Liver (tissue), 9 donors: ENCODE data around the gene WNT1. TPM values are rescaled to one million over a fixed set of nuclear protein-coding genes. Genes with fewer than 3 reads are reported as not detected.

ENCODE experiments used
- DNase-seq: peaks from one replicate; pipeline ENCODE4 v3.0.0-alpha.2; 2017; ENCODE audit warnings: low spot score
- H3K27ac ChIP-seq, 2 donors: one replicate each; pipeline ENCODE4 v1.7.0; 2013; ENCODE audit warnings: inconsistent platforms in 2 of 2, low read length in 2 of 2, control low read depth in 1 of 2, low read depth in 1 of 2, mild to moderate bottlenecking in 1 of 2
- H3K27me3 ChIP-seq, 4 donors: one replicate each; pipeline versions ENCODE4 v1.6.1 to v1.7.0; 2013; ENCODE audit warnings: low read length in 3 of 4, inconsistent platforms in 1 of 4, mild to moderate bottlenecking in 1 of 4, moderate library complexity in 1 of 4; ENCODE audit not compliant: control insufficient read depth in 4 of 4, insufficient read depth in 4 of 4
- H3K36me3 ChIP-seq, 4 donors: one replicate each; pipeline versions ENCODE4 v1.6.1 to v1.7.0; 2013; ENCODE audit warnings: low read length in 3 of 4, mild to moderate bottlenecking in 3 of 4, low read depth in 1 of 4, moderate library complexity in 1 of 4; ENCODE audit not compliant: control insufficient read depth in 4 of 4, insufficient read depth in 3 of 4
- H3K4me1 ChIP-seq, 4 donors: one replicate each; pipeline versions ENCODE4 v1.6.1 to v1.7.0; 2013; ENCODE audit warnings: low read length in 3 of 4, mild to moderate bottlenecking in 3 of 4, moderate library complexity in 1 of 4; ENCODE audit not compliant: control insufficient read depth in 4 of 4, insufficient read depth in 4 of 4
- H3K4me3 ChIP-seq, 3 donors: one replicate each; pipeline versions ENCODE4 v1.6.1 to v1.7.0; 2013; ENCODE audit warnings: low read length in 3 of 3, control low read depth in 1 of 3, low read depth in 1 of 3, mild to moderate bottlenecking in 1 of 3
- H3K9ac ChIP-seq, 2 donors: one replicate each; pipeline ENCODE4 v1.7.0; 2013; ENCODE audit warnings: low read length in 2 of 2, mild to moderate bottlenecking in 2 of 2, moderate library complexity in 2 of 2, control low read depth in 1 of 2, low read depth in 1 of 2
- H3K9me3 ChIP-seq, 4 donors: one replicate each; pipeline versions ENCODE4 v1.6.1 to v1.7.0; 2013; ENCODE audit warnings: low read length in 3 of 4; ENCODE audit not compliant: control insufficient read depth in 4 of 4
- ATF3 ChIP-seq: IDR thresholded peaks from 2 replicates; pipeline ENCODE4 v1.6.1; 2016; ENCODE audit warnings: antibody characterized with exemption
- CTCF ChIP-seq: fragments of 150-350 bp; IDR thresholded peaks from 2 replicates; pipeline ENCODE4 v1.5.1; 2017; ENCODE audit warnings: improper control_type of control experiment, low read depth, low read length; ENCODE audit not compliant: missing input control
- EGR1 ChIP-seq, 2 donors: IDR thresholded peaks; 2 replicates each; pipeline ENCODE4 v1.6.1; 2016 to 2018; ENCODE audit warnings: antibody characterized with exemption in 2 of 2, low read depth in 2 of 2
- FOXA1 ChIP-seq: IDR thresholded peaks from 2 replicates; pipeline ENCODE4 v1.6.1; 2016; ENCODE audit warnings: antibody characterized with exemption
- FOXA2 ChIP-seq: IDR thresholded peaks from 2 replicates; pipeline ENCODE4 v1.6.1; 2016; ENCODE audit warnings: antibody characterized with exemption
- GABPA ChIP-seq, 2 donors: IDR thresholded peaks in 1 of 2; conservative IDR thresholded peaks in 1 of 2; 2 replicates each; pipeline ENCODE4 v1.6.1; 2016; ENCODE audit warnings: antibody characterized with exemption in 2 of 2, mild to moderate bottlenecking in 1 of 2, moderate library complexity in 1 of 2
- HNF4A ChIP-seq, 2 donors: conservative IDR thresholded peaks; 2 replicates each; pipeline ENCODE4 v1.6.1; 2016; ENCODE audit warnings: antibody characterized with exemption in 2 of 2, mild to moderate bottlenecking in 2 of 2
- HNF4G ChIP-seq: IDR thresholded peaks from 2 replicates; pipeline ENCODE4 v1.6.1; 2016; ENCODE audit warnings: antibody characterized with exemption
- MAX ChIP-seq: IDR thresholded peaks from 2 replicates; pipeline ENCODE4 v1.6.1; 2016; ENCODE audit warnings: antibody characterized with exemption
- NR2F2 ChIP-seq: IDR thresholded peaks from 2 replicates; pipeline ENCODE4 v1.6.1; 2016; ENCODE audit warnings: antibody characterized with exemption
- RAD21 ChIP-seq, 2 donors: IDR thresholded peaks; 2 replicates each; pipeline ENCODE4 v1.6.1; 2016; ENCODE audit warnings: antibody characterized with exemption in 2 of 2, mild to moderate bottlenecking in 2 of 2
- REST ChIP-seq: IDR thresholded peaks from 2 replicates; pipeline ENCODE4 v1.6.1; 2016; ENCODE audit warnings: antibody characterized with exemption, mild to moderate bottlenecking
- RXRA ChIP-seq, 2 donors: IDR thresholded peaks; 2 replicates each; pipeline ENCODE4 v1.6.1; 2017 to 2018; ENCODE audit warnings: antibody characterized with exemption in 2 of 2, mild to moderate bottlenecking in 1 of 2
- SP1 ChIP-seq: IDR thresholded peaks from 2 replicates; pipeline ENCODE4 v1.6.1; 2018; ENCODE audit warnings: antibody characterized with exemption, mild to moderate bottlenecking
- TAF1 ChIP-seq: conservative IDR thresholded peaks from 2 replicates; pipeline ENCODE4 v1.6.1; 2016; ENCODE audit warnings: antibody characterized with exemption, mild to moderate bottlenecking
- YY1 ChIP-seq: IDR thresholded peaks from 2 replicates; pipeline ENCODE4 v1.6.1; 2016; ENCODE audit warnings: antibody characterized with exemption, mild to moderate bottlenecking
- ZBTB33 ChIP-seq: IDR thresholded peaks from 2 replicates; pipeline ENCODE4 v1.6.1; 2016; ENCODE audit warnings: antibody characterized with exemption
- WGBS: extraction: QIAGEN DNeasy Blood & Tissue Kit; methylation state at CpG from one replicate; pipeline ENCODE4 v1.1.7; 2013; 5-methylcytosine and 5-hydroxymethylcytosine counted together
- polyA plus RNA-seq, 2 donors: library from polyadenylated mRNA; stranded (reverse) in 1 of 2; unstranded in 1 of 2; fragments of 200-250 nt in 1 of 2; fragments of >200 nt in 1 of 2; fragmentation: Nextera tagmentation in 1 of 2; extraction: Ambion mirVana in 1 of 2; gene quantifications; one replicate each; pipeline versions ENCODE4 v1.2.1 to v1.2.3, GENCODE V29; 2013 to 2015
- total RNA-seq, 2 donors: library from RNA; depleted of rRNA; stranded (reverse); fragments of >200 nt; gene quantifications; one replicate each; pipeline ENCODE4 v1.2.3, GENCODE V29; 2014
- donor health status: healthy.
- donor health status: healthy.
- donor health status: healthy.
- donor health status: healthy.
- donor health status: healthy.

WNT1 gene
- total and polyA plus RNA-seq, 4 donors = not detected

GRCh38 chr12:48947727-48948126 lies 30.4 kb upstream of the WNT1 start:
- Histone ChIP-seq H3K4me1 (no peaks in the 10 kb centered on the region), H3K9me3 (no peaks in the 10 kb centered on the region), H3K4me3 (no peak overlapping the region), H3K36me3 (peaks cover 0 to 4% (median 0%) of the 10 kb centered on the region in 4 donors), H3K27ac (no peak overlapping the region), H3K27me3 (no peaks in the 10 kb centered on the region), H3K9ac (no peak overlapping the region)
- WGBS = 86% methylated on average over 3 of the region's 3 CpGs
- DNase-seq = no peak
- TF ChIP-seq REST (no peak), ATF3 (no peak), RXRA (IDR thresholded peaks at IDR 0.05) (no peak), ZBTB33 (no peak), EGR1 (IDR thresholded peaks at IDR 0.05; ENCODE audit: low read depth in 2 of 2) (no peak), SP1 (no peak), MAX (no peak), HNF4A (conservative IDR thresholded peaks at IDR 0.05) (no peak), RAD21 (IDR thresholded peaks at IDR 0.05) (no peak), YY1 (no peak), NR2F2 (no peak), CTCF (no peak), HNF4G (no peak), TAF1 (no peak)

- no peak overlapping the region for H3K4me3 ChIP-seq
- peaks cover 0 to 4% (median 0%) of the 10 kb centered on the region in 4 donors for H3K36me3 ChIP-seq
- DNase-seq = no peak
- no peaks in the 10 kb centered on the region for H3K27me3 ChIP-seq
- WGBS = 95% methylated on average over 4 of the region's 4 CpGs
- H3K4me1 ChIP-seq = peaks cover 0 to 17% (median 9%) of the 10 kb centered on the region in 4 donors
- TF ChIP-seq YY1 (no peak), GABPA (IDR thresholded peaks at IDR 0.05 in 1 of 2, conservative IDR thresholded peaks at IDR 0.05 in 1 of 2) (no peak), FOXA2 (no peak), HNF4G (no peak), RAD21 (IDR thresholded peaks at IDR 0.05) (no peak), SP1 (no peak), TAF1 (no peak), ZBTB33 (no peak), FOXA1 (no peak), CTCF (no peak), MAX (no peak)
- H3K27ac ChIP-seq = no peak overlapping the region
- H3K9ac ChIP-seq = no peak overlapping the region
- no peaks in the 10 kb centered on the region for H3K9me3 ChIP-seq
These were observed 25.4 kb upstream of the WNT1 start for GRCh38 chr12:48952691-48953090.
